ENCODE results near the gene HABP4. TPM values are rescaled to one million over a fixed set of nuclear protein-coding genes. Genes with fewer than 3 reads are reported as not detected.

Gene HABP4
- total RNA-seq, 1 experiment from 2014 or later, result 1.8 TPM

- Histone ChIP-seq H3K4me3 (ENCODE audit: low read length) (no peak overlapping the region), H3K36me3 (ENCODE audit: insufficient read depth, low read length) (no peaks in the 10 kb centered on the region)
Observed at GRCh38 chr9:96476013-96476412, 26.0 kb downstream of the HABP4 start.

GRCh38 chr9:96476591-96476990, 26.6 kb downstream of the HABP4 start:
- Histone ChIP-seq H3K36me3 (ENCODE audit: insufficient read depth, low read length) (no peaks in the 10 kb centered on the region), H3K9ac (ENCODE audit: low read length) (no peak overlapping the region), H3K27ac (ENCODE audit: low read length) (no peak overlapping the region), H2AFZ (ENCODE audit: low read length) (no peak overlapping the region), H3K9me3 (ENCODE audit: low read length) (no peaks in the 10 kb centered on the region), H3K4me1 (ENCODE audit: low read length) (peaks cover 9% of the 10 kb centered on the region), H4K20me1 (ENCODE audit: insufficient read depth, low read depth, low read length) (no peaks in the 10 kb centered on the region), H3K4me3 (ENCODE audit: low read length) (no peak overlapping the region), H3K4me2 (ENCODE audit: low read depth, low read length, poor library complexity, severe bottlenecking) (no peak overlapping the region), H3K27me3 (ENCODE audit: low read length) (no peaks in the 10 kb centered on the region), H3K79me2 (ENCODE audit: low read length) (no peaks in the 10 kb centered on the region), H3K9me2 (replicated peaks; ENCODE audit: insufficient read depth, low read length) (no peaks in the 10 kb centered on the region)
- DNase-seq, result no peak

More at GRCh38 chr9:96476013-96476412, 26.0 kb downstream of the HABP4 start:
- H3K79me2 ChIP-seq (ENCODE audit: low read length), result no peaks in the 10 kb centered on the region
- H4K20me1 ChIP-seq (ENCODE audit: insufficient read depth, low read depth, low read length), result no peaks in the 10 kb centered on the region
- no peaks in the 10 kb centered on the region for H3K9me2 ChIP-seq (replicated peaks; ENCODE audit: insufficient read depth, low read length)
- no peak overlapping the region for H3K4me2 ChIP-seq (ENCODE audit: low read depth, low read length, poor library complexity, severe bottlenecking)
- peaks cover 9% of the 10 kb centered on the region for H3K4me1 ChIP-seq (ENCODE audit: low read length)
- H2AFZ ChIP-seq (ENCODE audit: low read length), result no peak overlapping the region
- H3K9ac ChIP-seq (ENCODE audit: low read length), result no peak overlapping the region
- no peaks in the 10 kb centered on the region for H3K9me3 ChIP-seq (ENCODE audit: low read length)
- no peak for DNase-seq
- no peak overlapping the region for H3K27ac ChIP-seq (ENCODE audit: low read length)
- no peaks in the 10 kb centered on the region for H3K27me3 ChIP-seq (ENCODE audit: low read length)

GRCh38 chr9:96478829-96479371, 28.9 kb downstream of the HABP4 start:
- Histone ChIP-seq H3K9me3 (ENCODE audit: low read length) (no peaks in the 10 kb centered on the region), H2AFZ (ENCODE audit: low read length) (no peak overlapping the region), H3K27ac (ENCODE audit: low read length) (no peak overlapping the region), H4K20me1 (ENCODE audit: insufficient read depth, low read depth, low read length) (no peaks in the 10 kb centered on the region), H3K9ac (ENCODE audit: low read length) (no peak overlapping the region), H3K36me3 (ENCODE audit: insufficient read depth, low read length) (no peaks in the 10 kb centered on the region), H3K4me3 (ENCODE audit: low read length) (no peak overlapping the region), H3K79me2 (ENCODE audit: low read length) (no peaks in the 10 kb centered on the region), H3K27me3 (ENCODE audit: low read length) (no peaks in the 10 kb centered on the region), H3K4me1 (ENCODE audit: low read length) (peaks cover 9% of the 10 kb centered on the region), H3K9me2 (replicated peaks; ENCODE audit: insufficient read depth, low read length) (no peaks in the 10 kb centered on the region), H3K4me2 (ENCODE audit: low read depth, low read length, poor library complexity, severe bottlenecking) (peak overlapping the region; percentile 19)
- peak; percentile 50 for DNase-seq

GRCh38 chr9:96480736-96481135, 30.8 kb downstream of the HABP4 start:
- Histone ChIP-seq H3K36me3 (ENCODE audit: insufficient read depth, low read length) (no peaks in the 10 kb centered on the region), H3K4me3 (ENCODE audit: low read length) (no peak overlapping the region), H3K79me2 (ENCODE audit: low read length) (no peaks in the 10 kb centered on the region), H3K4me2 (ENCODE audit: low read depth, low read length, poor library complexity, severe bottlenecking) (no peak overlapping the region), H3K27ac (ENCODE audit: low read length) (no peak overlapping the region), H2AFZ (ENCODE audit: low read length) (no peak overlapping the region), H4K20me1 (ENCODE audit: insufficient read depth, low read depth, low read length) (no peaks in the 10 kb centered on the region), H3K9me2 (replicated peaks; ENCODE audit: insufficient read depth, low read length) (no peaks in the 10 kb centered on the region), H3K9me3 (ENCODE audit: low read length) (no peaks in the 10 kb centered on the region), H3K27me3 (ENCODE audit: low read length) (no peaks in the 10 kb centered on the region), H3K9ac (ENCODE audit: low read length) (no peak overlapping the region), H3K4me1 (ENCODE audit: low read length) (peaks cover 20% of the 10 kb centered on the region)
- no peak for DNase-seq

- no peaks in the 10 kb centered on the region for H3K36me3 ChIP-seq (ENCODE audit: insufficient read depth, low read length)
- no peaks in the 10 kb centered on the region for H4K20me1 ChIP-seq (ENCODE audit: insufficient read depth, low read depth, low read length)
- H3K79me2 ChIP-seq (ENCODE audit: low read length), result no peaks in the 10 kb centered on the region
- no peak overlapping the region for H2AFZ ChIP-seq (ENCODE audit: low read length)
- no peak overlapping the region for H3K9ac ChIP-seq (ENCODE audit: low read length)
- no peaks in the 10 kb centered on the region for H3K9me3 ChIP-seq (ENCODE audit: low read length)
- no peak overlapping the region for H3K4me2 ChIP-seq (ENCODE audit: low read depth, low read length, poor library complexity, severe bottlenecking)
- no peaks in the 10 kb centered on the region for H3K9me2 ChIP-seq (replicated peaks; ENCODE audit: insufficient read depth, low read length)
- H3K27ac ChIP-seq (ENCODE audit: low read length), result no peak overlapping the region
- H3K27me3 ChIP-seq (ENCODE audit: low read length), result no peaks in the 10 kb centered on the region
- peaks cover 20% of the 10 kb centered on the region for H3K4me1 ChIP-seq (ENCODE audit: low read length)
- no peak overlapping the region for H3K4me3 ChIP-seq (ENCODE audit: low read length)
- DNase-seq, result no peak
Observed at GRCh38 chr9:96482476-96482875, 32.5 kb downstream of the HABP4 start.

- no peaks in the 10 kb centered on the region for H3K9me3 ChIP-seq (ENCODE audit: low read length)
- H3K4me1 ChIP-seq (ENCODE audit: low read length), result peaks cover 20% of the 10 kb centered on the region
- no peak overlapping the region for H3K9ac ChIP-seq (ENCODE audit: low read length)
- no peak overlapping the region for H3K4me3 ChIP-seq (ENCODE audit: low read length)
- H3K79me2 ChIP-seq (ENCODE audit: low read length), result no peaks in the 10 kb centered on the region
- H4K20me1 ChIP-seq (ENCODE audit: insufficient read depth, low read depth, low read length), result no peaks in the 10 kb centered on the region
- H3K36me3 ChIP-seq (ENCODE audit: insufficient read depth, low read length), result no peaks in the 10 kb centered on the region
- H3K9me2 ChIP-seq (replicated peaks; ENCODE audit: insufficient read depth, low read length), result no peaks in the 10 kb centered on the region
- H3K27me3 ChIP-seq (ENCODE audit: low read length), result no peaks in the 10 kb centered on the region
- no peak for DNase-seq
- no peak overlapping the region for H3K27ac ChIP-seq (ENCODE audit: low read length)
- no peak overlapping the region for H3K4me2 ChIP-seq (ENCODE audit: low read depth, low read length, poor library complexity, severe bottlenecking)
- H2AFZ ChIP-seq (ENCODE audit: low read length), result no peak overlapping the region
Observed at GRCh38 chr9:96483197-96483596, 33.2 kb downstream of the HABP4 start.

- peak overlapping the region; percentile 22 for H3K4me2 ChIP-seq (ENCODE audit: low read depth, low read length, poor library complexity, severe bottlenecking)
- peaks cover 15% of the 10 kb centered on the region for H3K4me1 ChIP-seq (ENCODE audit: low read length)
- DNase-seq, result no peak
- H3K4me3 ChIP-seq (ENCODE audit: low read length), result no peak overlapping the region
- no peak overlapping the region for H3K27ac ChIP-seq (ENCODE audit: low read length)
- H3K9me2 ChIP-seq (replicated peaks; ENCODE audit: insufficient read depth, low read length), result no peaks in the 10 kb centered on the region
- H3K9ac ChIP-seq (ENCODE audit: low read length), result no peak overlapping the region
- no peaks in the 10 kb centered on the region for H3K36me3 ChIP-seq (ENCODE audit: insufficient read depth, low read length)
- H3K27me3 ChIP-seq (ENCODE audit: low read length), result no peaks in the 10 kb centered on the region
- H3K79me2 ChIP-seq (ENCODE audit: low read length), result no peaks in the 10 kb centered on the region
- H4K20me1 ChIP-seq (ENCODE audit: insufficient read depth, low read depth, low read length), result no peaks in the 10 kb centered on the region
- H2AFZ ChIP-seq (ENCODE audit: low read length), result no peak overlapping the region
- no peaks in the 10 kb centered on the region for H3K9me3 ChIP-seq (ENCODE audit: low read length)
Observed at GRCh38 chr9:96483733-96484390, 33.9 kb downstream of the HABP4 start.

- H3K27ac ChIP-seq (ENCODE audit: low read length), result no peak overlapping the region
- H3K9me3 ChIP-seq (ENCODE audit: low read length), result no peaks in the 10 kb centered on the region
- no peak for DNase-seq
- H3K4me1 ChIP-seq (ENCODE audit: low read length), result peaks cover 12% of the 10 kb centered on the region
- no peaks in the 10 kb centered on the region for H3K9me2 ChIP-seq (replicated peaks; ENCODE audit: insufficient read depth, low read length)
- no peaks in the 10 kb centered on the region for H3K79me2 ChIP-seq (ENCODE audit: low read length)
- no peaks in the 10 kb centered on the region for H3K36me3 ChIP-seq (ENCODE audit: insufficient read depth, low read length)
- no peaks in the 10 kb centered on the region for H4K20me1 ChIP-seq (ENCODE audit: insufficient read depth, low read depth, low read length)
- no peak overlapping the region for H3K4me3 ChIP-seq (ENCODE audit: low read length)
- H3K9ac ChIP-seq (ENCODE audit: low read length), result no peak overlapping the region
- H3K4me2 ChIP-seq (ENCODE audit: low read depth, low read length, poor library complexity, severe bottlenecking), result peak overlapping the region; percentile 22
- no peaks in the 10 kb centered on the region for H3K27me3 ChIP-seq (ENCODE audit: low read length)
- no peak overlapping the region for H2AFZ ChIP-seq (ENCODE audit: low read length)
Observed at GRCh38 chr9:96484521-96484931, 34.6 kb downstream of the HABP4 start.

Data from Karpas-422 (cell line).